A204.1 (cell line): ENCODE data around the gene SERPINA1.

Experiments
- FAIRE-seq: peaks from 2 replicates; lab custom pipeline; 2012; peaks lifted over from hg19 to GRCh38; lab: Jason Lieb, UNC

Gene SERPINA1

DNA sequence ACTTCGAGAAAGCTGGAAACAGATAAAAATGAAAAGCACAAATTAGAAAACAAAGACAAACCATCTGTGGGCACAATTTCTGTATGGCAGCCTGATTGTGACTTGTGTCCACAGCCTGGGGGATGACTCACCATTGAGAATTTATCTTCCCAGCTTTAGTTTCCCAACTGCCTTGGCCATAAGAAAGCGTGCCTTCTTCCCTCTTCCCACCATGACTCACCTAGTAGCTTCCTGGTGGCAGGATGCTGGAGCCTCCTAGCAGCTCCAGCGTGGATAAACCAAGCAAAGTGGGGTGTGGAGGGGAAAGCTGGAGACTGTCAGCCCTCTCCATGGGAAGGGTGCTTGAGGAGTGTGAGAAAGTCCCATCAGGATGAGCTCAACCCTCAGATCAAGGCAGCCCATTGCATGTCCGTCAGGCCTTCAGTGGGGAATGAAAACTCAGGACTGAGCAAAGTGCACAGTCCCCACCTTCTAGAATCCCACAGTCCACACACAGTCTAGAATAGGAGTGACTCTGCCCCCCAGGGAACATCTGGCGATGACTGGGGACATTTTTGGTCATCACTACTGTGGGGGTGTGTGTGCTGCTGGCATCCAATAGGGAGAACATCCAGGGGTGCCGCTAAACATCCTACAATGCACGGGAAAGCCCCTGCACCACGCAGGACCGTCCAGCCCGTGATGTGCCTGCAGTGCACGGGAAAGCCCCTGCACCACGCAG lies 42.9 kb downstream of the SERPINA1 start:
- FAIRE-seq, result no peak

DNA sequence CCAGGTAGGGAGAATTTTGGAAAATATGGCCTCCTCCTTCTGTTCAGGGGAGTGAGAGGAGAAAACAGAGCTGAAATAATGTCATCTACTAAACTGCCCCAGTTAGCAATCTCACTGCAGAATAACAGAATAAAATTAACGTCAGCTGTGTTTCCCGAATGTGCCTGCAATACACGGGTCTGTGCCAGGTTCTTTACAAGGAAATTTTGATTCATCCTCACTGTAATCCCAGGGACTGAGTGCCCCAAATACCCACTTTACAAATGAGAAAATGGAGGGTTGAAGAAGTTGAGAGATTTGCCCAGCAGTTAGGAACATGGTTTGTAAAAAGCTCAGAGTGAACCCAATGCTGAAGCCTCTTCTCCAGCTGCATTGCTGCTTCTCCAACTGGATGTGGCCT lies 44.0 kb downstream of the SERPINA1 start:
- no peak for FAIRE-seq

DNA sequence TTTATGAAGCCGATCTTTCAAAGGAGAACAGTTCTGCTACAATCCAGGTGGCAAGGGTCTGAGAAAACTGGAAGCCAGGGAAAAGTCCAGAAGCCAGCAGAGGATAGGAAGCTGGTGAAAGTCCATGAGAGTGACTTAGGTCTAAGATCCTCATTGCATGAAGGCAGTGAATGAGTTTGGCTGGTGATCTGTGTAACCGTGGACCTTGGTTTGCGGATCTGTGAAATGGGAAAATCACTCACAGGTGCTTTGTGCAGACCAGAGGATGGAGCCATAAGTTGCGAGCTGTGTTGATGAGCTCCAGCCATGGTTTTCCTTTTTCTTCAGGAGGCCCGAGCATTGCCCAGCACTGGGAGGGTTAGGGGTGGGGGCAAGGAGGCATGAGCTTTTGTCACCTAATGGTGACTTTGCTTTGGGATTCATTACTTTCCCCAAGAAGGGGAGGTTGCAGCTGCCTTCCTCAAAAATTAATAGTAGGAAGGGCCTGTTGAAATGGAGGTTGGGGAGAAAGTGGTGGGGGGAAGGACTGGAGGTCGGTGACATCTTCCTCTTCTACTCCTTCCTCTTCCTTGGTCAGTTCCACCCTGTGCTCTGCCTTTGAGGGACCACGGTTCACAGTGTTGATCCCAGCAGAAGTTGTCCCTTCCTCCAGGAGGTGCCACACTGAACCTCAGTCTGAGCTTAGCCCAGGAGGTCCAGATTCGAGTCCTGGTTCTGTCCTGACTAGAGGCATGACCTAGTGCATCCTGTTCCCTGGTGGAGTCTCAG lies 45.0 kb downstream of the SERPINA1 start:
- FAIRE-seq, result no peak

DNA sequence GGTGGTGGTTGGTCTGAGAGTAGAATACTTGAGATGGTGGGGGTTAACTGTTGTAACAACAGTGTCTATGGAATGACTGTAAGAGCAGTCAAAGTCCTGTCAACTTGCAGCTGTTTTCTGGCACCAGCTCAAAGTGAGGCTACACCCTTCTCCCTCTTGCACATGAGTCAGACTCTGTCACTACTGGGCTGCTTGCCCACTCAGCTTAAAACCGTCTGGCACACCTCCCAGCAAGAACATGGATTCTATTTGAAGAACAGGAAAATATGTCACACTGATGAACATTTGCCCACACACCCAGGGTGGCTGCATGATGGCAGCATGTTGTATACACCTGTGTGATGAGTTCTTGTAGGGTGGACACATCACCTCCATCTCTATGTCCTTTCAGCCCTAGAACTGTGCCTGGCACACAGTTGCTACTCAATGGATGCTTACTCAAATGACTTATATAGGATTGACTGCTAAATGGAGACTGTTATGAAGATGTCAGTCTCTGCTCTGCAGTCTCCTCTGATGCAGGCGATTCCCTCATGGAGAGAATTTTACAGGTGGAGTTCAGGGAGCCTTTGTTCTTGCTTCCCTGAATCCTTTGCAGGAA lies 46.0 kb downstream of the SERPINA1 start:
- no peak for FAIRE-seq

DNA sequence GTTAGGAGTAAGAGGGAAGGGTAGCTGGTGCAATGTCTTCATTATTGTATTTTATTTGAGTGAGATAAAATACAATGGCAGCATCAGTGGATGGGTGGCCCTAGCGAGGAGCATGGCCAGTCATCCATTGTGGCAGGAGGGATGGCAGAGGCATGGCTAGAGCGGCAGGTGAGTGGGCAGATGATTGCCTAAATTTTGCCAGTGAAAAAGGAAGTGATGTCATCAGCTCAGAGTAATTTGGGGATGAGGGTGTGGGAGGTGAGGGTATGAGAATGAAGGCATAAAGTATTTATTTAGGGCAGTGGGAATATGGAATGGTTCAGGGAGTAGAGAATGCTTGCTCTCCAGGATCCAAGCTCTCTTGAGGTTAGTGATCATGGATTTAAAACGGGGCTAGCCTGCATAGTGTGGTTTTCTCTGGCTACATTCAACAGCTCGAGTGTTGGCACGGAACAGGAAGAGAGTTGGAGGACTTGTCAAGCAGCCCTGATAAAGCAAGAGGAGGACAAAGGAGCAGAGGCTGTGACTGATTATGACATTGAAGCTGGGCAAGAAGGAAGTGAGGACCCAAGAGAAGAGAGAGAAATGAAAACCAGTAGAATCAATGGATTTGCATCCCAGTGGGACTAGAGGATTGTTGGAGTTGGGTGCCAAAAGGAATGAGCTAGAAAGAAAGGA lies 46.6 kb downstream of the SERPINA1 start:
- FAIRE-seq, result no peak

DNA sequence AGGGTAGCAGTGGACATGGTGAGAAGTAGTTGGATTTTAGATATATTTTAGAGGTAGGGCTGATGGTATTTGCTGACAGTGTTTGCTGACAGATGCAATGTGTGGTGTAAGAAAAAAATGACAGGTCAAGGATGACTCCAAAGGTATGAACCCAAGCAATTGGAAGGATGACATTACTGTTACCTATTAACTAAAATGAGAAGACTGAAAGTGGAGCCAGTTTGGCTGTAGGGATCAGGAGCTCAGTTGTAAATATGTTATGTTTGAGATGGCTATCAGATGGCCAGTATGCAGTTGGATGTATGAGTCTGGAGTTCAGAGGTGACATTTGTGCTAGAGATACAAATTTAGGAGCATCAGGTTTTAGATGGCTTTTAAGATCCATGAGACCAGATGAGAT lies 47.9 kb downstream of the SERPINA1 start:
- FAIRE-seq, result no peak

DNA sequence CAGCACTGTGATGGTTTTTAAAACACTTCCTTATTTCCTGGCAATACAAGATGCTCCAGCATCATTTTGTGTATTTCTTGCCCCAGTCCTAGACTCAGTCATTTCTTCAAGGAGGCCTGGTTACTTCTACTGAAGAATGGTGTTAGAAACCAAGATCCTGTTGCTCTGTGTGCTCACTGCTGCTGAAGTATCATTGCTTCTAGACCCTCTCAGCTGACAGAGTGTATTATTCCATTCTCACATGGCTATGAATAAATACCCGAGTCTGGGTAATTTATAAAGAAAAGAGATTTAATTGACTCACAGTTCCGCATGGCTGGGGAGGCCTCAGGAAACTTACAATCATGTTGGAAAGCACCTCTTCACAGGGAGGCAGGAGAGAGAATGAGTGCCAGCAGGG lies 50.4 kb downstream of the SERPINA1 start:
- no peak for FAIRE-seq

DNA sequence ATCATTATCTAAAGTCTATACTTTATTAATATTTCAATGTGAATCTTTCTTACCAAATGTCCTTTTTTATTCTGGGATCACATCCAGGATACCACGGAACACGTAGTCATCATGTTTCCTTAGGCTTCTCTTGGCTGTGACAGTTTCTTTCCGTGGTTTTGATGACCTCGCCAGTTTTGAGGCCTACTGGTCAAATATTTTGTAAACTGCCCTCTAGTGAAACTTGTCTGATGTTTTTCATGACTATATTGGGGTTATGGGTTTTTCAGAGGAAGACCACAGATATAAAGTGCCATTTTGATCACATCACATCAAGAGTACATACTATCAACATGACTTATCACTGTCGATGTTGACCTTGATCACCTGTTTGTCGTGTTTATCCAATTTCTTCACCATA lies 51.1 kb downstream of the SERPINA1 start:
- no peak for FAIRE-seq

DNA sequence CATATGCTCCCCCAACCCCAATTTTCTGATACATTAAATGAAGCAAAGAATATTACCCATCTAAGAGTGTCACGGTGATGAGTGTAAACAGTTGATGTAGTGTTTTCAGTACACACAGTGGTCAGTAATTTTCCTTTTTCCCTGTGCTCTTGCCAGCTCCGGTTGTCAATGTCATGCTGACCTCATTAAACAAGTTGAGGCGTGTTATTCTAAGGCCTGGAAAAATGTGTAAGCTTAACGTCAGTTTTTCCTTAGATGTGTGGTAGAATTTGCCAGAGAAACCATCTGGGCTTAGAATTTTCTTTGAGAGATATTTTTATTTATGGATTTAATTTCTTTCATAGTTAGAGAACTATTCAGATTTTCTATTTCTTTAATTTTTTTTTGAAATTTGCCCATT lies 53.5 kb downstream of the SERPINA1 start:
- no peak for FAIRE-seq

DNA sequence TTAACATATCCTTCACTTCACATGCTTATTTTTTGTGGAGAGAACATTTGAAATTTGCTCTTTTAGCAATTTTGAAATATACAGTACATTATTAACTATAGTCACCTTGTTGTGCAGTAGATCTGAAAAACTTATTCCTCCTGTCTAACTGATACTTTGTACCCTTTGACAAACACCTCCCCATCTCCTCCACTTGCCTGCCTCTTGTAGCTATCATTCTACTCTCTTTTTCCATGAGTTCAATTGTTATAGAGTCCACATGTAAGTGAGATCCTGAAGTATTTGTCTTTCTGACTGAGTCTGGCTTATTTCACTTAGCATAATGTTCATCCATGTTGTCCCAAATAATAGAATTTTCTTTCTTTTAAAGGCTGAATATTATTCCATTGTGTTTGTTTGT lies 55.8 kb downstream of the SERPINA1 start:
- no peak for FAIRE-seq

DNA sequence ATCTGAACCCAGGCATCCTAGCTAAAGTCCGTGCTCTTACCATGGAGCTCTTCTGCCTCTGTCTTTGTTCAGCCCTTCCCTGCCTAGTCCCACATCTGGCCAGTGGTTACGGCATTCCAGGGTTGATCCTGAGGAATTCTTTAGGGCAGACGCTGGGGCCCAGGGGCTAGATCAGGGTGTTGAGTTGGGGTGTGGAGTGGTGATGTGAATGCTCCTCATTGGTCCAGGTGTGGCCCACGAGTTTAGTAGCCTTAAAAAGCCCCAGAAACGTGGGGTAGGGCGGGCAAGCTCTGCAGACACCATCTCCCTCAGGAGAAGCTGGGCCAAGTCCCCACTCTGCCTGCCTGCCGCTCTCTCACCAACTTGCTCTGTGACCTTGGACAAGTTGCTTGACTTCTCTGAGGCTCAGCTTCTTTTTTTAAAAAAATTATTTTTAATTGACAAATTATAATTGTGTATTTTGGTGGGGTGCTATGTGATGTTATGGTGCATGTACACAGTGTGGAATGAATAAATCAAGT lies 56.3 kb downstream of the SERPINA1 start:
- FAIRE-seq, result no peak

DNA sequence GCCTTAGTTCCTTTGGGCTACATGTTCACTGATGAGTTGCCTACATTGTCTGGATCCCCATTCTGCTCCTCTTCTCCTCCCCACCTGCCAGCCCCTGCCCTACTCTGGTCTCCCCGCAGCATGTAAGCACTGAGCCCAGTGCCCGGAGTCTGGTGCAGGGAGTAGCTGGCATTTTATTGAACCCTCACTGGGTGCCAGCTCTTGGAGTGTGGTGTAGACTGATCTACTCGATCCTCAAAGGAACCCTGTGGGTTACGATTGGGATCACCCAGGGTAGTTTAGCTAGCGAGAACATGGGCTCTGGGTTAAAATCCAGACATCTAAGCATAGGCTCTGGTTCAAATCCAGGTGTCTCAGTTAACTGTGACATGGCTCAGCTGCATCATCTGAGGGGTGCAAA lies 56.9 kb downstream of the SERPINA1 start:
- no peak for FAIRE-seq

DNA sequence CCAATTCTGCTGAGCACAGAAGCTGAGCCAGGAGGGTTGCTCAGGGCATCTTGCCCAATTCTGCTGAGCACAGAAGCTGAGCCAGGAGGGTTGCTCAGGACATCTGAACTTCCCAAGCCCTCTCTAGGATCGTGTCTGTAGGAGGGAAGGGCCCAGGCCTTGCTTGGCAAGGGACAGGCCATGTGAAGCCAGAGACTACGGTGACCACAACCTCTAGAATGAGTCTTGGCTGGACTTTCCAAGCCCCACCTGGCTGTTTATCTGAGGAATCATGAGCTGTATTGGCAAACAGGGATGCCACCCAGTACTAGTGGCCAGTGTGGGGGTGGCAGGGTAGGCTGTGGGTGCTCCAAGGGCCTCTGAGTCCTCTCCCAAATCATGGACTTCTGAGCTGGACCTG lies 57.5 kb downstream of the SERPINA1 start:
- no peak for FAIRE-seq

DNA sequence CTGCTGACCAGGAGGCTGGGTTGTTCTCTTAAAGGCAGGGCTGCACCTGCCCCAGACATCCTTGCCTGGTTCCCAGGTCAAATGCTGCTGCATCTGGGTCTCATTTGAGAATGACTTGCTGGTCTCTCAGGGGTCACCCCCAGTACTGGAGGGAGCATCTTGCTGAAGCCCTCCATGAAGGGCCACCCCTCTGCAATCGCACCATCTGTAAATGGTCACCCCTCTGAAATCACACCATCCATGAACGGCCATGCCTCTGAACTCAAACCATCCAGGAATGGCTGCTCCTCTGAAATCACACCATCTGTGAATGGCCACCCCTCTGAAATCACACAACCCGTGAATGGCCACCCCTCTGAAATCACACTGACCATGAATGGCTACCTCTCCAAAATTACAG lies 58.0 kb downstream of the SERPINA1 start:
- FAIRE-seq, result no peak

DNA sequence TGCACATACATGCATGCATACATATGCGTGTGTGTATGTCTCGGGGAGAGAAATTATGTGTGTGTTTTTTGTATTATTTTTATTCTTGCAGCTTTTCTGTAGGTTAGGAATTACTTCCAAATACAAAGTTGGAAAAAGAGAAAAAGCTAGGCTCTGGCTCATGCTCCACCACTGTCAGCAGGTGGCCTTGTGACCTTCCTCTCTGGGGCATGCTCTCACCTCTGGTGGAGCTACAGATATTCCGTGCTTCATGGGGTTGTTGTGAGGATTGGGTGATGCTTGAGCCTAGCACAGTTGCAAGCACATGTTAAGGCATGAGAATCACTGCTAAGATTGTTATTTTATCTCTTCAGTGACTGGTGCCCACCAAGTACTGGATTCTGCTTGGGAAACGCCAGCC lies 58.5 kb downstream of the SERPINA1 start:
- no peak for FAIRE-seq

DNA sequence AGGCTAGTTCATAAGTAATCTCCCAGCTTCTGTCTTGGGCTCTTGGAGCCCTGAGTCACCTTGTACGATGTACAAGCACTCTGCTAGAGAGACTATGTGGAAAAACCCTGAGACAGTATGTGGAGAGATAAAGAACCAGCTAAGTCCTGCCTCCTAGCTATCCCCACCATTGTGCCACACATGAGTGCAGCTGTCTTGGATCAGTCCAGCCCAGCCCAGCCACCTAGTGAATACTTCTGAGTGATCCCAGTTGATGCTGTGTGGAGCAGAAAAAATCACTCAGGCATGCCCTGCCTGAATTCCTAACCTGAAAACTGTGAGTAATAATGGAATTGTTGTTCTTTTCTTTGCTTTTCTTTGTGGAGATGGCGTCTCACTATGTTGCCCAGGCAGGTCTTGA lies 60.2 kb downstream of the SERPINA1 start:
- FAIRE-seq, result no peak
